K562 (cell line): ENCODE data around the gene ADGRD1. TPM values are rescaled to one million over a fixed set of nuclear protein-coding genes. Genes with fewer than 3 reads are reported as not detected.

ENCODE experiments used
- polyA plus RNA-seq, 8 experiments: library from polyadenylated mRNA; depleted of rRNA in 4 of 8; stranded (reverse) in 5 of 8; unstranded in 3 of 8; fragments of >200 nt; fragmentation: Nextera tagmentation in 2 of 8; fragmentation: Illumina TruSeq in 1 of 8; extraction: Ambion mirVana in 2 of 8; extraction: Trizol in 1 of 8; gene quantifications; 2 replicates each; pipeline versions ENCODE4 v1.2.1 to v1.2.3, GENCODE V29; 2011 to 2014; ENCODE audit warnings: inconsistent platforms in 1 of 8, missing spikeins in 1 of 8
- total RNA-seq, 7 experiments: library from RNA; depleted of rRNA in 6 of 7; stranded (reverse); fragments of >200 nt in 6 of 7; fragmentation: Illumina TruSeq in 2 of 7; extraction: Trizol in 2 of 7; gene quantifications; 2 replicates each; pipeline versions ENCODE4 v1.2.1 to v1.2.3, GENCODE V29; 2011 to 2021; ENCODE audit warnings: low replicate concordance in 1 of 7
- TF ChIP-seq, protein P1 (sequence below), 2 experiments: fragments of 450-650 bp in 1 of 2; sonication (generic) in 1 of 2; formaldehyde crosslinking in 1 of 2; IDR thresholded peaks; 2 replicates each; pipeline versions ENCODE4 v1.7.1 to v1.9.0; 2016 to 2022; ENCODE audit warnings: inconsistent platforms in 1 of 2, mild to moderate bottlenecking in 1 of 2, missing genetic modification reagents in 1 of 2

The ADGRD1 gene
- total and polyA plus RNA-seq, 9 of the 15 experiments (the other 6 are each of a cell fraction or from before 2014, with no cell fraction given): 1.7 to 11.7 (median 3.3) TPM

GRCh38 chr12:131055596-131056233, 102.0 kb downstream of the ADGRD1 start (continued):
- TF ChIP-seq, protein P1, sequence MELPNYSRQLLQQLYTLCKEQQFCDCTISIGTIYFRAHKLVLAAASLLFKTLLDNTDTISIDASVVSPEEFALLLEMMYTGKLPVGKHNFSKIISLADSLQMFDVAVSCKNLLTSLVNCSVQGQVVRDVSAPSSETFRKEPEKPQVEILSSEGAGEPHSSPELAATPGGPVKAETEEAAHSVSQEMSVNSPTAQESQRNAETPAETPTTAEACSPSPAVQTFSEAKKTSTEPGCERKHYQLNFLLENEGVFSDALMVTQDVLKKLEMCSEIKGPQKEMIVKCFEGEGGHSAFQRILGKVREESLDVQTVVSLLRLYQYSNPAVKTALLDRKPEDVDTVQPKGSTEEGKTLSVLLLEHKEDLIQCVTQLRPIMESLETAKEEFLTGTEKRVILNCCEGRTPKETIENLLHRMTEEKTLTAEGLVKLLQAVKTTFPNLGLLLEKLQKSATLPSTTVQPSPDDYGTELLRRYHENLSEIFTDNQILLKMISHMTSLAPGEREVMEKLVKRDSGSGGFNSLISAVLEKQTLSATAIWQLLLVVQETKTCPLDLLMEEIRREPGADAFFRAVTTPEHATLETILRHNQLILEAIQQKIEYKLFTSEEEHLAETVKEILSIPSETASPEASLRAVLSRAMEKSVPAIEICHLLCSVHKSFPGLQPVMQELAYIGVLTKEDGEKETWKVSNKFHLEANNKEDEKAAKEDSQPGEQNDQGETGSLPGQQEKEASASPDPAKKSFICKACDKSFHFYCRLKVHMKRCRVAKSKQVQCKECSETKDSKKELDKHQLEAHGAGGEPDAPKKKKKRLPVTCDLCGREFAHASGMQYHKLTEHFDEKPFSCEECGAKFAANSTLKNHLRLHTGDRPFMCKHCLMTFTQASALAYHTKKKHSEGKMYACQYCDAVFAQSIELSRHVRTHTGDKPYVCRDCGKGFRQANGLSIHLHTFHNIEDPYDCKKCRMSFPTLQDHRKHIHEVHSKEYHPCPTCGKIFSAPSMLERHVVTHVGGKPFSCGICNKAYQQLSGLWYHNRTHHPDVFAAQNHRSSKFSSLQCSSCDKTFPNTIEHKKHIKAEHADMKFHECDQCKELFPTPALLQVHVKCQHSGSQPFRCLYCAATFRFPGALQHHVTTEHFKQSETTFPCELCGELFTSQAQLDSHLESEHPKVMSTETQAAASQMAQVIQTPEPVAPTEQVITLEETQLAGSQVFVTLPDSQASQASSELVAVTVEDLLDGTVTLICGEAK (IDR thresholded peaks at IDR 0.05): no peak
- TF ChIP-seq, protein P1 (CRISPR knock-in tag; IDR thresholded peaks at IDR 0.05): no peak
- TF ChIP-seq, all 486 proteins: peak for 0
